NCI-H2081 (cell line): Measurements from ENCODE around the gene BAZ1A.
A peak's percentile ranks its signal among the peaks of the same experiment; 100 is the strongest.
"Not testable (repeated sequence)": the region's sequence is repeated elsewhere in the genome, so short reads cannot be mapped to it uniquely, and the experiment has no call there.

Experiments
- DNase-seq, 2 experiments: peaks; one replicate each; lab custom pipeline; 2025; lab: John Stamatoyannopoulos, UW

Gene BAZ1A

GRCh38 chr14:34853041-34853440 lies 22.1 kb downstream of the BAZ1A start:
- no peak for DNase-seq

- no peak for DNase-seq
These were observed 23.8 kb downstream of the BAZ1A start for GRCh38 chr14:34851395-34851794.

- DNase-seq = no peak
These were observed 29.3 kb downstream of the BAZ1A start for GRCh38 chr14:34845869-34846268.

- DNase-seq = no peak
These were observed 32.1 kb downstream of the BAZ1A start for GRCh38 chr14:34843011-34843554.

GRCh38 chr14:34837801-34838322 lies 37.3 kb downstream of the BAZ1A start:
- no peak for DNase-seq

- DNase-seq = no peak
These were observed 39.8 kb downstream of the BAZ1A start for GRCh38 chr14:34835312-34835711.

- DNase-seq = no peak
These were observed 41.3 kb downstream of the BAZ1A start for GRCh38 chr14:34833549-34834523.

- DNase-seq = no peak
These were observed 48.5 kb downstream of the BAZ1A start for GRCh38 chr14:34826661-34827060.

GRCh38 chr14:34824826-34825225 lies 50.3 kb downstream of the BAZ1A start:
- no peak for DNase-seq

GRCh38 chr14:34824256-34824655 lies 50.9 kb downstream of the BAZ1A start:
- no peak for DNase-seq

GRCh38 chr14:34817768-34818167 lies 57.4 kb downstream of the BAZ1A start:
- DNase-seq = no peak

- DNase-seq = no peak
These were observed 65.1 kb downstream of the BAZ1A start for GRCh38 chr14:34810028-34810427.

GRCh38 chr14:34806257-34806656 lies 68.9 kb downstream of the BAZ1A start:
- no peak for DNase-seq

- DNase-seq = no peak
These were observed 70.2 kb downstream of the BAZ1A start for GRCh38 chr14:34804933-34805332.

- not testable (repeated sequence) for DNase-seq
These were observed 76.3 kb downstream of the BAZ1A start for GRCh38 chr14:34798861-34799260.

- DNase-seq = peak in 1 of 2 experiments; percentile 5
These were observed 77.2 kb downstream of the BAZ1A start for GRCh38 chr14:34797747-34798583.

GRCh38 chr14:34796902-34797301 lies 78.3 kb downstream of the BAZ1A start:
- no peak for DNase-seq

- no peak for DNase-seq
These were observed 80.2 kb downstream of the BAZ1A start for GRCh38 chr14:34794941-34795340.

- DNase-seq = no peak
These were observed 80.9 kb downstream of the BAZ1A start for GRCh38 chr14:34794217-34794616.

- DNase-seq = no peak
These were observed 82.6 kb downstream of the BAZ1A start for GRCh38 chr14:34792598-34792997.

- DNase-seq = no peak
These were observed 89.7 kb downstream of the BAZ1A start for GRCh38 chr14:34785223-34786006.
